Mesendoderm (in vitro differentiated cells): Measurements from ENCODE around the gene GNRHR.
A peak's percentile ranks its signal among the peaks of the same experiment; 100 is the strongest.

Source experiments
- DNase-seq: peaks from one replicate; pipeline ENCODE4 v3.0.0; 2013
- H2AK5ac ChIP-seq: 2 replicates; pipeline ENCODE4 v1.6.1; 2013; ENCODE audit warnings: low read length, inconsistent platforms
- H2BK120ac ChIP-seq: 2 replicates; pipeline ENCODE4 v1.6.1; 2013; ENCODE audit warnings: low read depth, mild to moderate bottlenecking, low read length, moderate library complexity, mixed read lengths
- H2BK15ac ChIP-seq: replicated peaks from 2 replicates; pipeline ENCODE4 v1.6.1; 2013; ENCODE audit warnings: low read depth, mild to moderate bottlenecking, moderate library complexity
- H2BK5ac ChIP-seq: 2 replicates; pipeline ENCODE4 v1.6.1; 2013; ENCODE audit warnings: low read length, inconsistent platforms
- H3K18ac ChIP-seq: 2 replicates; pipeline ENCODE4 v1.6.1; 2013; ENCODE audit warnings: mild to moderate bottlenecking, low read length, mixed read lengths
- H3K23ac ChIP-seq: one replicate; pipeline ENCODE4 v1.6.1; 2013; ENCODE audit warnings: low read length
- H3K27ac ChIP-seq: 2 replicates; pipeline ENCODE4 v1.5.1; 2013; ENCODE audit warnings: low read depth, mild to moderate bottlenecking, inconsistent platforms, low read length, moderate library complexity
- H3K27me3 ChIP-seq: 2 replicates; pipeline ENCODE4 v1.6.1; 2013; ENCODE audit warnings: low read length, control low read depth, mild to moderate bottlenecking, inconsistent platforms; ENCODE audit not compliant: insufficient read depth, poor library complexity
- H3K36me3 ChIP-seq: 2 replicates; pipeline ENCODE4 v1.6.1; 2013; ENCODE audit warnings: low read length, inconsistent platforms; ENCODE audit not compliant: control insufficient read depth, insufficient read depth
- H3K4ac ChIP-seq: one replicate; pipeline ENCODE4 v1.6.1; 2013; ENCODE audit warnings: low read depth, mild to moderate bottlenecking, low read length, moderate library complexity
- H3K4me1 ChIP-seq: 2 replicates; pipeline ENCODE4 v1.6.1; 2013; ENCODE audit warnings: low read depth, low read length, inconsistent platforms; ENCODE audit not compliant: control insufficient read depth
- H3K4me2 ChIP-seq: 2 replicates; pipeline ENCODE4 v1.6.1; 2013; ENCODE audit warnings: low read length
- H3K4me3 ChIP-seq: 2 replicates; pipeline ENCODE4 v1.5.1; 2013; ENCODE audit warnings: mild to moderate bottlenecking, low read length
- H3K56ac ChIP-seq: one replicate; pipeline ENCODE4 v1.6.1; 2013; ENCODE audit warnings: low read length
- H3K79me1 ChIP-seq: 2 replicates; pipeline ENCODE4 v1.6.1; 2013; ENCODE audit warnings: low read length, inconsistent platforms
- H3K79me2 ChIP-seq: 2 replicates; pipeline ENCODE4 v1.6.1; 2013; ENCODE audit warnings: mild to moderate bottlenecking, low read length; ENCODE audit not compliant: control insufficient read depth, insufficient read depth
- H3K9ac ChIP-seq: 2 replicates; pipeline ENCODE4 v1.6.1; 2013; ENCODE audit warnings: low read length, inconsistent platforms
- H4K5ac ChIP-seq: one replicate; pipeline ENCODE4 v1.6.1; 2013; ENCODE audit warnings: low read length
- H4K8ac ChIP-seq: one replicate; pipeline ENCODE4 v1.6.1; 2013; ENCODE audit warnings: low read depth, mild to moderate bottlenecking, control low read depth, low read length, moderate library complexity
- WGBS: extraction: QIAGEN DNeasy Blood & Tissue Kit; methylation state at CpG from one replicate; pipeline ENCODE4 v1.1.7; 2013; ENCODE audit warnings: low lambda C conversion rate, missing lambda C conversion rate; ENCODE audit not compliant: insufficient coverage; ENCODE audit errors: extremely low coverage; 5-methylcytosine and 5-hydroxymethylcytosine counted together

GNRHR gene

GRCh38 chr4:67721770-67722597 is 32.2 kb downstream of the GNRHR start:
- H3K4me3 ChIP-seq, result no peak overlapping the region
- peak overlapping the region; percentile 44 for H3K56ac ChIP-seq
- H3K36me3 ChIP-seq, result no peaks in the 10 kb centered on the region
- H3K4ac ChIP-seq, result peak overlapping the region; percentile 71
- H3K4me1 ChIP-seq, result peaks cover 10% of the 10 kb centered on the region
- no peaks in the 10 kb centered on the region for H3K79me2 ChIP-seq
- no peak overlapping the region for H3K18ac ChIP-seq
- peak overlapping the region; percentile 51 for H2AK5ac ChIP-seq
- no peak overlapping the region for H4K8ac ChIP-seq
- no peaks in the 10 kb centered on the region for H3K79me1 ChIP-seq
- H3K4me2 ChIP-seq, result no peak overlapping the region
- H4K5ac ChIP-seq, result no peak overlapping the region
- H2BK15ac ChIP-seq, result no peak overlapping the region
- no peak overlapping the region for H3K9ac ChIP-seq
- no peak overlapping the region for H2BK5ac ChIP-seq
- no peak overlapping the region for H3K23ac ChIP-seq
- H3K27ac ChIP-seq, result no peak overlapping the region
- no peak overlapping the region for H2BK120ac ChIP-seq
- DNase-seq, result peak; percentile 97
- WGBS, result no CpG with 5 or more reads among the region's 9 CpGs
- no peaks in the 10 kb centered on the region for H3K27me3 ChIP-seq

DNA sequence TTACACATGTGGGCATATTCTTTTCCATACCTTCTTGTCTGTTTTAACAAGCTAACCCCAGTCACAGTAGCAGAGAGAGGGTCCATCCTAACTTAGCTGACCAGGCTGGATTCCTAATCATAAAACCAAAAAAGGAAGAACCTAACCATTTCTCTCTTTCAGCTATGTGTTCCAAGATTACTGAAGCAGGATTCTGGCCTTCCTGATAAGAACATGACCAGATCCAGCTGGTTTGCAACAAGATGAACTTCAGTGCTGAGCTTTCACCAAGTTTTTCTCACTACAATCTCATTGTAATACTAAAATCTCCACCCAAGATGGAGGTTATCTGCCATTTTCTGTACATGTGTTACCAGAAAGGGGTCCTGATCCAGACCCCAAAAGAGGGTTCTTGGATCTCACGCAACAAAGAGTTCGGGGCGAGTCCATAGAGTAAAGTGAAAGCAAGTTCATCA is 32.8 kb downstream of the GNRHR start:
- Histone ChIP-seq H3K4me2 (no peak overlapping the region), H2BK5ac (no peak overlapping the region), H3K79me1 (no peaks in the 10 kb centered on the region), H4K8ac (no peak overlapping the region), H3K4me3 (no peak overlapping the region), H3K4ac (no peak overlapping the region), H3K23ac (no peak overlapping the region), H2BK120ac (no peak overlapping the region), H2BK15ac (no peak overlapping the region), H3K36me3 (no peaks in the 10 kb centered on the region), H3K18ac (no peak overlapping the region), H2AK5ac (no peak overlapping the region), H3K56ac (peak overlapping the region; percentile 0), H4K5ac (no peak overlapping the region), H3K79me2 (no peaks in the 10 kb centered on the region), H3K27ac (no peak overlapping the region), H3K27me3 (no peaks in the 10 kb centered on the region), H3K9ac (no peak overlapping the region), H3K4me1 (peaks cover 10% of the 10 kb centered on the region)
- DNase-seq, result no peak
- WGBS, result no CpG with 5 or more reads among the region's 3 CpGs

DNA sequence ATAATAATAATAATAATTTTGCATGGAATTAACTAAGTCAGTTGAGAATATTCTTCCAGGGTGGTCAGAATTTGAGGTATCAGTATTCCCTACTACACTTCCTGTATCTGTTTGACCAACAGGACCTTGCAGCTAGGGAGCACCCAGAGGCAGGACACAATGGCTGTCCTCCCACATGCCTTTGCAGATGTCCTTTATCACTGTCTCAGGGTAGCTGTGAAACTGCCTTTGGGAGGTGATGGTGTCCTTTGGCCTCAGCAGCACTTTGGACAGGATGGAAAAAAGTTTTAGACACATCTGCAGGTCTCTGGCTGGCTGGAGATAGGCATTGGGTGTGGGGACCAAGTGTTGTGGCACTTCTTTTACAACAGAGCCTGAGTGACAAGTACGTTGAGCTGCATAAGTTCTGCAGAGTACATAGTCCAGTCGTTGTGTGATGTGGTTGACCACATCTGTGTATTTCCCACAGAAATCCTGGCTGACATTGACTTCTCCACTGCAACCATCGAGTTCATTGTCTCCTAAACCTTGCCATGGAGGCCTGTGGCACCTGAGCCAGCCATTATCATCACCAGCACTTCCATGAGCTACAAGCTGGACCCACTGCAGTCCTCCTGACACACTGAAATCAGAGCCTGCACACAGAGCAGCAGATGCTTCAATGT is 34.1 kb downstream of the GNRHR start:
- Histone ChIP-seq H4K5ac (no peak overlapping the region), H3K18ac (no peak overlapping the region), H3K27ac (no peak overlapping the region), H4K8ac (no peak overlapping the region), H3K4me1 (peaks cover 10% of the 10 kb centered on the region), H3K4me2 (no peak overlapping the region), H3K27me3 (no peaks in the 10 kb centered on the region), H3K79me1 (no peaks in the 10 kb centered on the region), H3K4me3 (no peak overlapping the region), H3K56ac (no peak overlapping the region), H2BK120ac (no peak overlapping the region), H3K36me3 (no peaks in the 10 kb centered on the region), H3K9ac (no peak overlapping the region), H2BK5ac (no peak overlapping the region), H2BK15ac (no peak overlapping the region), H3K79me2 (no peaks in the 10 kb centered on the region), H3K23ac (no peak overlapping the region), H3K4ac (no peak overlapping the region), H2AK5ac (no peak overlapping the region)
- no CpG with 5 or more reads among the region's 3 CpGs for WGBS
- DNase-seq, result no peak

DNA sequence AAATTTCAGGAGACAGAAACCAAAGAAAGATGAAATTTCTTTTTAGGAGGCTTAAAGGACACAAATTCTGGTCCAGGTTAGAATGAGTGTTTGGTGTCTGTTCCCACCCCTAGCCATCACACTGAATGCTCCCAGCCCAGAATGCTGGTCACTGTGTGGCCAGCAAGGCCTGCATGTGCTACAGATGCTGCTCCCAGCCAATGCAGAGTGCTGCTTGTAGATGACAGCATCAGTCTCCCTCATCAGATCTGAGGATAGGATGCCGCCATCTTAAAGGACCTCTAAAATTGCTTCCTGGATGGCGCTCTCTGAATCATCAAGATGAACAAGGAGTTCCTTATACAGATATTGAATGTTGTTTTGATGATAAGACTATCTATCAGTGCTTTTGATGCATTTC is 35.3 kb downstream of the GNRHR start:
- peak; percentile 15 for DNase-seq
- Histone ChIP-seq H2BK120ac (no peak overlapping the region), H4K5ac (no peak overlapping the region), H3K56ac (no peak overlapping the region), H3K9ac (no peak overlapping the region), H2BK5ac (no peak overlapping the region), H3K79me1 (no peaks in the 10 kb centered on the region), H3K4me3 (no peak overlapping the region), H3K4ac (no peak overlapping the region), H3K79me2 (no peaks in the 10 kb centered on the region), H3K27me3 (no peaks in the 10 kb centered on the region), H3K4me2 (no peak overlapping the region), H2AK5ac (no peak overlapping the region), H2BK15ac (no peak overlapping the region), H3K23ac (no peak overlapping the region), H3K18ac (no peak overlapping the region), H3K4me1 (peaks cover 10% of the 10 kb centered on the region), H3K36me3 (no peaks in the 10 kb centered on the region), H4K8ac (no peak overlapping the region), H3K27ac (no peak overlapping the region)
- WGBS, result no CpG with 5 or more reads among the region's 2 CpGs

DNA sequence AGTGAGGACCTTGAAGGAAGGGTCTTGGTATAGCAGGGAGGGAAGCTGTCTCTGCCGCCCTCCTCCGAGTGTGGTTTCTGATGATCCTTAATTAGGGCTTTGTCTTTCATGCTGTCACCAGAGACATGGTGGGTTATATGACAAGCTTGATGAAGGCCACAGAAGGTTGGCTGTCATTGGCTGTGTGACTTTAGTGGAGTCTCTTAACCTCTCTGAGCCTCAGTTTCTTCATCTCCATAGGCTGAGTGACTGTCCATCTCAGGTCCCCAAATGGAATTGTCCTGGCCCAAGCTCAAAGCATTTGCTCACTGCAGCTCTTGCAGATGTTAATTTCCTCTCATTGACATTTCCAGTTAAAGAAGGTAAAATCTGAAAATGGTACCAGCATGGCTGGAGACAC is 36.6 kb downstream of the GNRHR start:
- no peak for DNase-seq
- no peak overlapping the region for H2BK15ac ChIP-seq
- H4K8ac ChIP-seq, result no peak overlapping the region
- H3K36me3 ChIP-seq, result no peaks in the 10 kb centered on the region
- no peak overlapping the region for H3K56ac ChIP-seq
- WGBS, result no CpG with 5 or more reads among the region's 2 CpGs
- H2BK120ac ChIP-seq, result no peak overlapping the region
- no peak overlapping the region for H3K27ac ChIP-seq
- no peaks in the 10 kb centered on the region for H3K79me1 ChIP-seq
- H3K18ac ChIP-seq, result no peak overlapping the region
- H2AK5ac ChIP-seq, result no peak overlapping the region
- H4K5ac ChIP-seq, result no peak overlapping the region
- H3K4me2 ChIP-seq, result no peak overlapping the region
- H3K27me3 ChIP-seq, result no peaks in the 10 kb centered on the region
- H3K9ac ChIP-seq, result no peak overlapping the region
- H3K4ac ChIP-seq, result no peak overlapping the region
- H3K79me2 ChIP-seq, result no peaks in the 10 kb centered on the region
- H3K4me3 ChIP-seq, result no peak overlapping the region
- H2BK5ac ChIP-seq, result no peak overlapping the region
- peaks cover 14% of the 10 kb centered on the region for H3K4me1 ChIP-seq
- H3K23ac ChIP-seq, result no peak overlapping the region
